GM19463 (cell line): Measurements from ENCODE around the gene ACTN3.
"Not testable (repeated sequence)": the region's sequence is repeated elsewhere in the genome, so short reads cannot be mapped to it uniquely, and the experiment has no call there.

Experiments
- ATAC-seq: cut with Tn5 transposase; IDR thresholded peaks from one replicate; pipeline ENCODE4 v1.9.1; 2021; ENCODE audit warnings: mild to moderate bottlenecking, moderate library complexity; ENCODE audit not compliant: unreplicated experiment

Gene ACTN3

DNA sequence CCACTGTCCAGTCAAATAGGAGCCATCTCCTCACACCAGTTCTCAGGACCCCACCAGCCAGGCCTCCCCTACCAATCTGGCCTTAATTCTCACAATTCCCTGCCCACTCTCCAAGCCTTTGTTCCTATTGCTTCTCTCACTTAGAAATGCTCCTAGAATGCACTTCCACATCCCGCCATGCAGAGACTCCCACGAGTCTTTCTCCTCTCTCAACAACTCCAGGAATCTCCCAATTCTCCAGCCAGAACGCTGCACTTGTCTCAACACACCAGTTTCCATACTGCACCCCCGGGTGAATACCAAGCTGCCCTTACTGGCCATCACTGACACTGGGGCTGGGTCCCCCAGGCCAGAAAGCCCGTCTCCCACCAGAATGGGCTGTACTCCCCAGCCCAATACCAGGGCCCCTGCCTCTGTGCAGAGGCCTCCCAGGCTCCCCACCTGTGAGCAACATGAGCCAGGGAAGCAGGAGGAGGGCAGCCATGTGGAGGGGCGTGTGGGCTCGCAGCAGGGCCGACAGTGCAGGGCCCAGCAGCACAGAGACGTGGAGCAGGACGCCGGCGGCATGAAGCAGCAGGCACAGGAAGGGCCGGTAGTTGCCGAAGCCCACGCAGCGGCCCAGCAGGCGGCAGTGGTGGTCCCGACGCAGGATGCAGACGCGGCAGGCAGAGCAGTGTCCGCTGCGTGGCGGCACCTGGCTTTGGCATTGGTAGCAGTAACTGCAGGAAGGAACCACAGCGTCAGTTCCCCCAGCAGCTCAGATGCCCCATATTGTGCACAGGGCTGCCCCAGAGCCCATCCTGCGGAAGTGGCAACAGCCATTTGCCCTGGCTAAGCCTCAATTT lies 3.2 kb upstream of the ACTN3 start:
- ATAC-seq = no peak

DNA sequence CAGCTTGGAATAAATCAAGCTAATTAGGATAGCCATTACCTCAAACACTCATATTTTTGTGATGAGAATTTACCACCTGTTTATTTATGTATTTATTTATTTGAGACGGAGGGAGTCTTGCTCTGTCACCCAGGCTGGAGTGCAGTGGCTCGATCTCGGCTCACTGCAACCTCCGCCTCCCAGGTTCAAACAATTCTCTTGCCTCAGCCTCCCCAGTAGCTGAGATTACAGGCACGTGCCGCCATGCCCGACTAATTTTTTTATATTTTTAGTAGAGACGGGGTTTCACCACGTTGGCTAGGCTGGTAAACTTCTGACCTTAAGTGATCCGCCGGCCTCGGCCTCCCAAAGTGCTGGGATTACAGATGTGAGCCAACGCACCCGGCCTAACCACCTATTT lies 1.8 kb upstream of the ACTN3 start:
- ATAC-seq = not testable (repeated sequence)

DNA sequence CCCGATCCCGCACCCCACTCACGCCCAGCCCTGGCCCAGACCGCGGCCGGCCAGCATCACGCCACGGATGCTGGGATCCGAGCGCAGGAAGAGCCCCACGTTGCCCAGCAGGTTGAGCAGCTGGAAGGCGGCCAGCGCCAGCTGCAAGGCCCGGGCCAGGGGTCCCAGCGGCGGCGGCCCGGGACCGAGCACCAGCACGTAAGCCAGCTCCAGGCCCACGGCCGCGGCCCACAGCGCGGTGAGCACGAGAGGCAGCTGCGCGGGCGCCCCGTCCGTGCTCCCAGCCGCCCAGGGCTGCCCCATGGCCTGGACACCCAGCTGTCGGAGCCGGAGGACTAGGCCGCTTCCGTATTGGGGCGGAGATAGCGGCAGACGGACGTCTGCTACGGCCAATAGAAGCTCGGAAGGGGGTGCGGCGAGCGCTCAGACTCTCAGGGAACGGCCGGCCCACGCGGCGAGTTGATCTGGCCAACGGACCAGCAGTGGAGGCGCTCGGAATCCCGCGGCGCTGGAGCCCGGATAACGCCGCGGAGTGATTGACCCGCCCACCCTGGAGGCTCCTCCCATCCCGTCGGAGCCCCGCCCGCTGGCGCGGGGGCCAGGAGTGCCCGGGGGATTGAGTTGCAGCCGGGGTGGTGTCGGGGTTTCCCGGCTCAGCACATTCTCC lies 869 bp upstream of the ACTN3 start, which contains the start of gene ZDHHC24:
Gene ZDHHC24 (minus strand): TSS at position 348 of the 667 bp plus-strand sequence. CDS start 45 bp downstream, at position 303.
- ATAC-seq = peak; percentile 92

DNA sequence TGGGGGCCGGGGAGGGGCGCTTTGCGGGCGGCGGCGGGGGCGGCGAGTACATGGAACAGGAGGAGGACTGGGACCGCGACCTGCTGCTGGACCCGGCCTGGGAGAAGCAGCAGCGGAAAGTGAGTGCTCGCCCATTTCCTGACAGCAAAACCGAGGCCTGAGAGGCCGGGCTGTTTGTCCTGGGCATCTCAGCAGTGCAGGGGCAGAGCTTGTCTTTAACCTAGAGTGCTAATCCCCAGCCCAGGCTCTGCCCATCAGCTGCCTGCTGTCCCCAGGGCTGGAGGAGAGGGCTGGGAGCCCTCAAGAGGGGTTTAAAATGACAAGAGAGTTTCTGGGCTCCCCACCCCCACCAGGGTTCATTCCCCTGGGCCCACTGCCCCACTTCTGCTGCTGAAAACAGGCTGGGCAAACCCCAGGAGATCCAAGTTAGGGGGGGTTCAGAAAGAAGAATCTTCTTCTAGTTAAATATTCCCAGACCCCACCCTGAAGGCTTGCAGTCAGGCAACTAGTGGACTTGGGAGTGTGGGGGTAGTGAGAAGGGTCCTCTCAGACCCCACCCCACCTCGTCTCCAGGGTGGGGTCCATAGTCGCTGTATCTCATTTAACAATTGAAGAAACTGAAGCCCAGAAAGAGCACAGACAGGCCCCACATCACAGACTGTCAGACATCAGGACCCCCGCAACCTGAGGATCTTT lies 411 bp downstream of the ACTN3 start:
- no peak for ATAC-seq

DNA sequence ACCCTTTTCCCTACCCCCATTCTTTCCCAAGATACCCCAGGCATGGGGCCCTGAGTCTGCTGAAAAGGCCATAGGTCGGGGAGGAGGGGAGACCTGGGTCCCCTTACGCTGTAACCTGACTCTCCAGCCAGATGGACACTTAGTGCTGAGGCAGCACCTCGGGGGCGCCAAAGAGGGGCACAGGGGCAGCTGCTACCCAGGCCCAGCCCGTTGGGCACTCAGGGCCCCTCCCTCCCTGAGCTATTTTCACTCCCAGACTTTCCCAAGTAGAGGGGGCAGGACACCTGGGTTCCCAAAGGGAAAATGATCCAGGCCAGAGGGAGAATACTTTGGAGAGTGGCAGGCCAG lies 933 bp downstream of the ACTN3 start:
- no peak for ATAC-seq

DNA sequence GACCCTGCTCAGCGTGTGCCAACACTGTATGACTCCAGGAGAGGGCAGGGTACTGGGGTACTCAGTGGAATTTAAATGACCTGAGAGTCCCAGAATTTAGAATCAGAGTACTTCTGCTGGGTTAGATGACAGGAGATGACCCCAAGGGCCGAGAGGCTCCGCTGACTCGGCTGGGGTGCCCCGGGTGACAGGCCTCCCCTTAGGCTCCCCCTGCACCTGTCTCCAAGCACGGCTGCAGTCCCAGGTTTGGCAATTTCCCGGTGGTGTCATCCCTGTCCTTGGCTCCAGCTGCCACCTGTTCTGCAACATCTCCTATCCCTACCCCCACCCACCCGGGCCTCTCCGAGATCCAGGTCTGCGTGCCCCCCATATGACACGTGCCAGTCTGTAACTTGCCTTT lies 1.3 kb downstream of the ACTN3 start:
- ATAC-seq = no peak

DNA sequence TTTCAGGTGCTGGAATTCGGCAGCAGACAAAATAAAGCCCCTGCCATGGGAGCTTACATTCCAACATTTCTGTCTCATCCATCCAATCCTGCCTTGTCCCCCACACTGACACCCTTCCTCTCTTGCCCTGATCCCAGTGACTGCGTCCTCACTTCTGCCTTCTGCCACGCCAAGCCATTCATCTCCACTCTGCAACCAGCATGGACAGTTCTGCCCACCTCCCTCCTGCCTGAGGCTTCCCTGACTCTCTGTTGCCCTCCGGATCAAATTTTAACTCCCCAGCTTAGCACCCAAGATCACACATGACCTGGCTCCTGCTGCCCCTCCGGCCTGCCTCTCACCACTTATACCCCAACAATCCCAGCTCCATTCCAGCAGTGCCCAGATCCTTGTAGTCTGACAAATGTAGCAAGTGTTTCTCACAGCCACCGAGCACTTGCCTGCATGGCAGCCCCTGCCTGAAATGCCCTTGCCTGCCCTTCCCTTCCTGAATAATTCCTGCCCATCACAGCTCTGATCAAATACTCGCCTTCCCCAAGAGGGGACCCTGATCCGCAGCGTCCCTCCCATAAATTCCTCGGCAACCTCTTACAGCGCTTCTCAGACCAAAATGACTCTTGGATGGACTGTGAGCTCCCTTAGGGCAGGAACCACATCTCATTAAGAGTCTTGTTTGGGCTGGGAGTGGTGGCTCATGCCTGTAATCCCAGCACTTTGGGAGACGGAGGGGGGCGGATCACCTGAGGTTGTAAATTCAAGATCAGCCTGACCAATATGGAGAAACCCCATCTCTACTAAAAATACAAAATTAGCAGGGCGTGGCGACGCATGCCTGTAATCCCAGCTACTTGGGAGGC lies 2.3 kb downstream of the ACTN3 start:
- no peak for ATAC-seq

DNA sequence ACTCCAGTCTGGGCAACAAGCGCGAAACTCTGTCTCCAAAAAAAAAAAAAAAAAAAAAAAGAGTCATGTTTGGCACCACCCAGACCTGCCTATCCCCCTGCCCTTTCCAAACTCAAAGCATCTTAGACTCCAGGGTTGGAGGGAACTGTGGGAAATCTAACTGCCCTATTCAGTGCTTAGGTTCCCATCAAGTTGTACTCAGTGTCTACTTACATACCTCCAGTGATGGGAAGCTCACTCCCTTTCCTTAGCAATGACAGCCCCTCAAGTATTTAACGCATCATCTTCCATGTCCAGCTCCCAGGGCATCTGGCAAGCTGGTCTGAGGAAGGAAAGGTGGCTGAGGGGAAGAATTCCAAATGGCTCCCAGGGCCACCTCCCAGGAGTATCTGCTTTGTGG lies 3.0 kb downstream of the ACTN3 start:
- ATAC-seq = no peak

DNA sequence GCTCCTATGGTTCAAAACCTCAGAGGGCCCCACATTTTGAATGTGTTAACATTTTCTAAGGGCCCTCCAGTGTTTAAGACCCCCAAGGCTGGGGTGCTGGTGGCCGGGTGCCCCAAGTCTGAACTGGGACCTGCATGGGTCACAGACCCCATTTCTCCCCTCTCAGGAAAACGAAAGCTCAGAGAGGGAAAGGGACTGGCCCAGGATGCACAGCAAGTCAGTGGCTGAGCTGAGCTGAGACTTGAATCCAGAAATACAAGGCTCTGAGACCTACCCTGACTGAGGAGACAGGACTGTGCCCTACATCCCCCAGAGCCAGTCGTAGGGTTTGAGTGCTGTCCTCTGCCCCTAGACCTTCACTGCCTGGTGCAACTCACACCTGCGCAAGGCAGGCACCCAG lies 4.2 kb downstream of the ACTN3 start:
- ATAC-seq = no peak

DNA sequence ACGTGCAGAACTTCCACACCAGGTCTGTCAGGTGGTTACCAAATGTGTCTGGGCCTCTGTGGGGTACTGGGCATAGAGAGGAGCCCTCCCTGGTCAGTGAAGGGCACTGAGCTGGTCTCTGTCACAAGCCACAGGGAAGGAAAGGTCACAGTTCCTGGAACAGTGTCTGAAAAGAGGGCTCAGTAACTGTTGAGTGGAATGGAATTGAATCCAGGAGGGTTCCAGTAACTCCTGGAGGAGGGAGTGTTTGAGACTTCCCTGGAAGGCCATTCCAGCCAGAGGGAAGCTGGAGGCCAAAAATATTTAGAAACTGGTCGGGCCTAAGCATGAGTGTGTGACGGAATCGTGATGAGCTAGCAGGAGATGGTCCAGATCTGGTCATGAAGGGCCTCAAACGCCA lies 7.9 kb downstream of the ACTN3 start:
- ATAC-seq = no peak

DNA sequence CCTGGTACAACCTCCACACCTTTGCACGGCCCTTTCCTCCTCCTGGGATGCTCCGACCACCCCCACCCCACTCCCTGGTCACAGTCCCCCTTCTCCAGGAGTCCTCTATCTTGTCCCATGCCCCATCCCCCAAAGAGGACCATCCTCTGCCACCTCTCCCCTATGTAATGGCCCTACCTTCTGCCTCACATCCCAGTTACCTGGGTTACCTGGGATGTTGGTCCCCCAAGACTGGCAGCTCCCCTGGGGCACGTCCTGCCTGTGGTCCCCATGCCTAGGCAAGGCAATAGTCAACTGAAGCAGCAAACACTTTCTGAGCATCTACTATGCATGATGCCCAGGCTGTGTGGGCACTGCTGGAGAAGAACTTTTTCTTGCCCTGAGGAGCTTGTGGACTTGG lies 8.7 kb downstream of the ACTN3 start:
- ATAC-seq = no peak

DNA sequence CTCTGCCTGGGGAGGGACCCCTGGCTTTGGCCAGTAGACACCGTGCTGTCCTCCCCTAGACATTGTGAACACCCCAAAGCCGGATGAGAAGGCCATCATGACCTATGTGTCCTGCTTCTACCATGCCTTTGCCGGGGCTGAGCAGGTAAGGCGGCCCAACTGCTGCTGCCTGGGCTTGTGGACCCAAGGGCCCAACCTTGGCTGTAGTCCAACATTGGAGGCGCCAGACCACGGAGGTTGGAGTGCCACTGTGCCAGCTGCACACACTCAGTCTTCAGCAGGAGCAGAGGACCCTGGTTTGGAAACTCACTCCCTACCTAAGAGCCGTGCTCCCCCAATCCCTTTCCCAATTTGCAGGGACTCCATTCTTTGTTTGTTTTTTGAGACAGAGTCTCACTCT lies 9.4 kb downstream of the ACTN3 start:
- ATAC-seq = no peak

DNA sequence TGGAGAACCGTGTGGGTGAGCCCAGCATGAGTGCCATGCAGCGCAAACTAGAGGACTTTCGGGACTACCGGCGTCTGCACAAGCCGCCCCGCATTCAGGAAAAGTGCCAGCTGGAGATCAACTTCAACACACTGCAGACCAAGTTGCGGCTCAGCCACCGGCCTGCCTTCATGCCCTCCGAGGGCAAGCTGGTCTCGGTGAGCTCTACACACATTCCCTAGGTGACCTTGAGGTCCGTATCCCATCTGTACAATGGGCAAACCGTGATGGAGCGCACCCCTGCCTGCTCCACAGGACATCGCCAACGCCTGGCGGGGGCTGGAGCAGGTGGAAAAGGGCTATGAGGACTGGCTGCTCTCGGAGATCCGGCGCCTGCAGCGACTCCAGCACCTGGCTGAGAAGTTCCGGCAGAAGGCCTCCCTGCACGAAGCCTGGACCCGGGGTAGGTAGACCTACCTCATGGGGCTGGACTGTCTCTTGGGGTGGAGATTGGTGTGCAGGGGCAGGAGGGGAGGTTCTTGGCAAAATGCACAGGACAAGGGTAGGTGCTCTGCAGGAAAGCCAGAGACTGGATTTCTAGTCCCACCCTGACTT lies 11.1 kb downstream of the ACTN3 start:
- no peak for ATAC-seq

DNA sequence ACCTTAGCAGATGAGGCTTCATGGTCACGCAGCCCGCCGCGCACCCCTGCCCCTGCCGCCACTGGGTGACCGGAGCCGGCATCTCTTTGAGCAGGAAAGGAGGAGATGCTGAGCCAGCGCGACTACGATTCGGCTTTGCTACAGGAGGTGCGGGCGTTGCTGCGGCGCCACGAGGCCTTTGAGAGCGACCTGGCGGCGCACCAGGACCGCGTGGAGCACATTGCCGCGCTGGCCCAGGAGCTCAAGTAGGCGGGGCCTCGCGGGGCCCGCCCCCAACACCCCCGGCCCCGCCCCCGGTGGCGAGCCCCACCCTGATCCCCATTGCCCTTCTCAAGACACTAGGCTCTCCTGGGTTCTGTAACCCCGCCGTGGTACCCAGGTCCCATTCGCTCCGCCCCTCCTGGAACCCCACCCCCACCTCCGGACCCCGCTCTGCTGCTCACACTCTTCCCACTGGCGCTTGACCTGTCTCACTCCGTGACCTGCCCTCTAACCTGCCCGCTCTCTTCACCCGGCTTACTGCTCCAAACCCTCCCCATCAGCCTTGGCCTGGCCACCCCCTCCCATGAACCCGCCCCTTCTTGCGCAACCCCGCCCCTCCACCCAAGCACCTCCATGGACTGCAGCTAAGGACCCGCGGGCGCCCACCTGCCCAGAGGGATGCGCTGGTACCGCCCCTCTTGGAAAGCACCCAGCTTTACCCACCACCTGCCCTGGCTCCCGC lies 12.6 kb downstream of the ACTN3 start:
- ATAC-seq = no peak

DNA sequence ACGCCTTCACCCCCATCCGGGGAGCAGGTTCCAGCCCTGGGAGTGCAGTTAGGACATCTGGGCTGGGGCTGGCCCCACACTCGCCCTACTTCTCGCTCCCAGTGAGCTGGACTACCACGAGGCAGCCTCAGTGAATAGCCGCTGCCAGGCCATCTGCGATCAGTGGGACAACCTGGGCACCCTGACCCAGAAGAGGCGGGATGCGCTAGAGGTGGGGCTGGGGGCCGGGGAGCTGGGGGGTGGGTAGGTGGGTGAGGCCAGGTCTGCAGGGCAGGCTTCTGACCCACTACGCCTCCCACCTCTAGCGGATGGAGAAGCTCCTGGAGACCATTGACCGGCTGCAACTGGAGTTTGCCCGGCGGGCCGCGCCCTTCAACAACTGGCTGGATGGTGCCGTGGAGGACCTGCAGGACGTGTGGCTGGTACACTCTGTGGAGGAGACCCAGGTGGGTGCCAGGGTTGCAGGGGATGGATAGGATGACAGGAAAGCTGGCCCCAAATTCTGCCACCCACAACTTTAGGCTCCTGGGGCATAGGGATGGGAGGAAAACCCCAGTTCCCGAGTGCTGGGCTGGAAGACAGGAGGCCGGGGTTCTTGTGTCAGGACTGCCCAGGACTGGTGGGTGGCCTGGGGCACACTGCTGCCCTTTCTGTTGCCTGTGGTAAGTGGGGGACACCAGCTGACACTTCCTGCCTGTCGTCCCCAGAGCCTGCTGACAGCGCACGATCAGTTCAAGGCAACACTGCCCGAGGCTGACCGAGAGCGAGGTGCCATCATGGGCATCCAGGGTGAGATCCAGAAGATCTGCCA lies 13.4 kb downstream of the ACTN3 start:
- ATAC-seq = no peak

DNA sequence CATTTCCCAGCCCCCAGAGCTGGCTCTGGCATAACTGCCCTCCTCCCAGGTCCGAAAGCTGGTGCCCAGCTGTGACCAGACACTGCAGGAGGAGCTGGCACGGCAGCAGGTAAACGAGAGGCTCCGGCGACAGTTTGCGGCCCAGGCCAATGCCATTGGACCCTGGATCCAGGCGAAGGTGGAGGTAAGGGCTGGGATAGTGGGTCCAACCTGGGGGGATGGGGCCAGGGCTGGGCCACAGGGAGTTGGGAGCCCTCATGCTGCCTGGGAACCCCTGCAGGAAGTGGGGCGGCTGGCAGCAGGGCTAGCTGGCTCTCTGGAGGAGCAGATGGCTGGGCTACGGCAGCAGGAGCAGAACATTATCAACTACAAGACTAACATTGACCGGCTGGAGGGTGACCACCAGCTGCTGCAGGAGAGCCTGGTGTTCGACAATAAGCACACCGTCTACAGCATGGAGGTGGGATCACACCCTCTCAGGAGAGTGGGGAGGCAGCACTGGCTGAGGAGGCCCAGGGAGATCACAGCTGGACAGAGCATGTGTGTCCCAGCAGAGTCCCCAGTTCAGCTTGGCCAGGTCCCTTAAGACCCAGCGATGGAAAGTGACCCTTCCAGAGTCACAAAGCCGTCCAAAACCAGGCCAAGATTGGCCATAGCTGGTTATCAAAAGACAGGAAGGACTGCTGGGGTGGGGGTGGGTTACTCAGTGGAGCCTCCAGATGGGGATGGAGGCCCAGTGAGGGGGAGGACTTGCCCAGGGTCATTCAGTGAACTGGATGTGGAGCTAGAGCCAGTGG lies 14.7 kb downstream of the ACTN3 start:
- ATAC-seq = no peak

DNA sequence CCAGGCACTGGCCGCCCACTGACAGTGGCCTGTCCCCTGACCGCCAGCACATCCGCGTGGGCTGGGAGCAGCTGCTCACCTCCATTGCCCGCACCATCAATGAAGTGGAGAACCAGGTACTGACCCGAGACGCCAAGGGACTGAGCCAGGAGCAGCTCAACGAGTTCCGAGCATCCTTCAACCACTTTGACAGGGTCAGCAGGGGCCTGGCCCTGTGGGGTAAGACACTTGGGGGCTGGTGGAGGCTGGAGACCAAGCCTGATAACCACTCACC lies 15.2 kb downstream of the ACTN3 start:
- no peak for ATAC-seq

DNA sequence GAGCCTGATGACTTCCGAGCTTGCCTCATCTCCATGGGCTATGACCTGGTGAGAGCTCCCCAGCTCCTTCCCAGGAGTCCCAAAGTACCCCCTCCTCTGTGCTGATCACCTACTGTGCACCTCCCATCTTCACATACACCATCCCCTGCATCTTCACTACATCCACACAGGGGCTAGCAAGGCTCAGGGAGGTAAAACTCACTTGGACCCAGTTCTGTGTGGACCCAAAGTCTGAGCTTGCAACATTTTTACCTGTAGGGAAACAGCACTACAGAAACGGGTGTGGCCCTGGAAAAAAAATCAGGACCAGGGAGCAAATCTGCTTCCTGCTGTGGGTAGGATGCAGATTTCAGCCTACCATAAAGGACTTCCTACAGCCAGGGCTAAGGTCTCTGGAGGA lies 15.6 kb downstream of the ACTN3 start:
- no peak for ATAC-seq
